ENCODE data around the gene RNF4.

The RNF4 gene

GRCh38 chr4:2437475-2438215, 31.3 kb upstream of the RNF4 start:
- DNase-seq (ENCODE audit: low read depth), result no peak

DNA sequence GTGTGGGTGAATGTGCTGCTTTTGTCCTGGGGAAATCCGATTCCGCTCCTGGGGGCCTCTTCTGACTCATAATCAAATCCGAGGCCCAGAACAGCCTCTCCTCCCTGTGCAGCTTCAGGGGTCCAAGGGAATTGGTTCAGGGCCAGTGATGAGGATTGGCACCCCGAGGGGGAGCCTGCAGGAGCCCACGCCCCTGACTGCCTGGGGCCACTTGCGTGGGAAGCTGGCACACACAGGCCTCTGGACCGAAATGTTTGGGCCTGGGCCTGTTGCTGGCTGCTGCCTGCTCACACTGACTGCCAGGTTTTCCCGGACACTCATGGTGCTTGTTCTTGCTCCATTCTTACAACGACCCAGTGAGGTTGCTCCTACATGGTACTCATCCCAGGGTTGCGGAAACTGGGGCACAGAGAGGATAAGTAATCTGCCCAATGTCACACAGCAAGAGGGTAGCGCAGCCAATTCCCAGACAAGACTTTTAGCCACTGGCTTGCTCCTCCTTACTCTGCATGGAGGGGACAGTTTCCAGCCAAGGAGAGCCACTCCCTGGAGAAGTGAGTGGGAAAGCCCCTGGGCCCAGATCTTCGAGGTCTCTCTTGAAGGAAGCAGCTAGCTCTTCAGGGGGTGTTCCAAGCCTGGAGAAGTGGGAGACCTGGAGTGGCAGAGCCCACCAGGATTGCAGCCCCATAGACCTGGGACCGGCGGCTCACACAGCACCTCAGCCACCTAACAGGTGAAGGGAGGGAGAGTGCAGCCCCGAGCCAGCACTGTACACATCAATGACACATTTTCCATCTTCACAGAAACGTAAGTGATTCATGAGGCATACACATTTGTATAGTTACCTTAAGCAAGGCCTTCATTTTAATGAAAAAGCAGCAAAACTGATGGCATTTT, 29.8 kb upstream of the RNF4 start:
- DNase-seq (ENCODE audit: low read depth), result no peak

GRCh38 chr4:2441393-2442174, 27.3 kb upstream of the RNF4 start:
- peak; percentile 38 for DNase-seq (ENCODE audit: low read depth)

DNA sequence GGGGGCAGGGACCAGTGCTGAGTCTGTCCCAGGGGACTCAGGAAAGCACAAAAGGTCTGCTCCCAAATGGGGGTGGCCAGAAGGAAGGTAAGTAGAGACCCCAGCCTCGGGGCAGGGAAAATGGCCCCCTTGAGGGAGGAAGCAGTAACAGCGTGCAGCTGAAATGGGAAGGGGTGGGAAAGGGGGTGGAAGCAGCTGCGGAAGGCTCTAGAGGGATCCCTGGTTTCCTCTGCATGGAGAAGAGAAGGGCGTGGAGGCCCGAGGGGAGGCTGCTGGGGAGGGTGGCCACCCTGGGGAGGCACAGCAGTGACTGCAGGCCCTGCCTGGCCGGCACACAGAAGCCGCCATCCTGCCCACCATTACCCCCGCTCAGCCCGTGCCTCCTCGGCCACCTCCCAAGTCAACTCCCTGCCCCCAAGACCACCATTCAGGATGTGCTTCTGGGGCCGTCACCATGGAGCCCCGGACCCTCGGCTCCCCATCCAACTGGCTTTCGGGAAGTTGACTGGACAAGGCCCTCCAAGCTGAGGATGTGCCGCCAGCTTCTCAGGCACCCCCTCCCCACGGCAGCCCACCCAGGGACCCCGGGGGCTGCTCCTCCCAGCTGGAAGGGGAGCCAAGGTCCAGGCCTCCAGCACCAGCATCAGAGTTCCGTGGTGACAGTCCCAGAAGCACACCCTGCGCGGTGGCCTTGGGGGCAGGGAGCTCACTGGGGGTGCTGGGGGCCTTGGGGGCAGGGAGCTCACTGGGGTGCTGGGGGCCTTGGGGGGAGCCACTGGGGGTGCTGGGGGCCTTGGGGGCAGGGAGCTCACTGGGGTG, 26.5 kb upstream of the RNF4 start:
- DNase-seq (ENCODE audit: low read depth), result no peak

GRCh38 chr4:2443061-2443730, 25.7 kb upstream of the RNF4 start:
- DNase-seq (ENCODE audit: low read depth), result no peak

GRCh38 chr4:2443956-2444740, 24.8 kb upstream of the RNF4 start:
- DNase-seq (ENCODE audit: low read depth), result no peak

DNA sequence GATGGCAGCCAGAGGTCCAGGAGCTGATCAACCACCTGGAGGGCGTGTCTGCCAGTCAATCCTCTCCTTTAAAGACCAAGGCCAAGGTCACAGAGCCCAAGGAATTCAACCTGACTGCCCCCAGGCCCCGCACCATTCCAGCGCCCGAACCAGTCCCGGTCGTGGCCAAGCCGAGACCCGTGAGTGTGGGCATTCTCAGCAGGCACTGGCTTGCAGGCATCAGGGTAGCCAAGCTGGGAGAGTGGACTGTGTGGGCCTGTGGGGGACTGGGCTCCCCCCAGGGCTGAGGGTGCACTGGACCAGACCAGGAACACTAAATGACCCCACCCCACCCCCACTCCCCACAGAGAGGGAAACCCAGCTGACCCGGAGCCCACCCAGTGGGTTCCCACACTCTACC, 23.8 kb upstream of the RNF4 start:
- DNase-seq (ENCODE audit: low read depth), result no peak

DNA sequence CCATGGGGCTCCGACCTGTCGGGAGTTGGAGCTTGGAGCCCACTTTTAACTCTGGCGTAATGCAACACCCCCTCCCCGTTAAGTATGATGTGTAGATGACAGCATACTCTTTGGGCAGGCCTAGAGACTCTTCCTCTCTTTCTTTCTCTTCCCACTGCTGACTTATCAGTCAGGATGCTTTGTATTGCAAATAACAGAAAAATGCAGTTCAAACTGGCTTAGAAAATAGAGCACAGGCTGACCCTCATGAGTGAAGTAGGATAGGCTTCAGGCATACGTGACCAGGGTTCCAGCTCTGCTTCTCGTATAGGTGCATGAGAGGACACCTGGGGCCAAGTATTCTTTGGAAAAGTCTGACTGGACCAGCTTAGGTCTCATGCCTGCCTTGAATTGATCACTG, 23.3 kb upstream of the RNF4 start:
- DNase-seq (ENCODE audit: low read depth), result no peak

- no peak for DNase-seq (ENCODE audit: low read depth)
Observed at GRCh38 chr4:2446656-2447564, 22.0 kb upstream of the RNF4 start.

DNA sequence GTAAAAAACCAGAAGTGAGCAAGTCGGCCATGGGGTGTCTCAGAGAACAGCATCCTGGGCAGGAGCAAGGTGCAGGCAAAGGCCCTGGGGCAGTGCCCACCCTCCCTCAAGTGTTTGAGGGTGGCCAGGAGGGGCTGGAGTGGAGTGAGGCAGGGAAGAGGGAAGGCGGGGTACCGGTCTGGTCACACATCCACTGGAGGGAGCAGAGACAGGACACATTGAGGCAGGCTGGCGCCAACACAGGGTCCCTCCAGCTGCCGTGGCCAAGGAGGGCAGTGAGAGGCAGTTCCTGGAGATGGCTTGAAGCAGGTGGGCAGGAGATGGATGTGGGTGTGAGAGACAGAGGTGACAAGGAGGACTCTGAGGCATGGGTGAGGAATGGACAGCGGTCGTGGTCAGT, 20.3 kb upstream of the RNF4 start:
- no peak for DNase-seq (ENCODE audit: low read depth)

GRCh38 chr4:2449051-2449450, 19.9 kb upstream of the RNF4 start:
- DNase-seq (ENCODE audit: low read depth), result no peak

DNA sequence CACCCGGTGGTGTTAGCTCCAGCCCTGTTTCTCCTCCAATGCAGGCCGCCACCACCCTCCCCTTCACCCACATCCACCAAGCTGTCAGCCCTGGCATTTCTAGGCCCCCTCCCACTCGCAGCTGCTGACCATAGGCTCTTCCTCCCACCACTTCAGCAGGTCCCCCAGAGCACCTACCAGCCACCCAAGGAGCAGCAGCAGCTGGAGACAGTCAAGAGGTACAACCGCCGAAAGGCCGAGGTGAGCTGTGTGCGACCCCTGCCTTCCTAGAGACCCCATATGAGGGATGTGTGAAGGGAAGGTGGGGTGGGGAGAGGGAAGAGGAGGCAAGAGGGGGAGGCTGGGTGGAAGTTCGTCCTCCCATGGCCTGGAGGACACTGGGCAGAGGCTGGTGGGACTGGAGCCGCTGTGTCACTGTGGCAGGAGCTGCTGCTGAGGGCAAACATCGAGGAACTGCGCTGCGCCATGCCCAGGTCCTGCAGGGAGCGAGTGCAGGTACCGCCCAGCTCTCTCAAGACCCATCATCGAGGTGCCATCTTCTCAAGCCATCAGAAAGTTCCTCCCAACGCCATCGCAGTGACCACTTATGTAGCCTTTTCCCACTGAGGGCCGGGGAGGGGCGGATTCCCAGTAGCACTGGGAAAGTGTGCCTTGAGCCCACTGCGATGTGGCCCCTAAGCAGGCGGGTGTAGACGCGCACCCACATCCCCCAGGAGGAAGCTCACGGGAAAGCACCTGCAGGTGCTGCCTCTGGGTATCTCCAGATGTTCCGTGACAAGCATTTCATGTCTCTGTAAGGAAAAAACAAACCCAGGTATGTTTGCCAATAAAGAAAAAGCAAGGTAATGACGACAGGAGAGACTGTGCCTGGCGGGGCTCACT, 19.2 kb upstream of the RNF4 start:
- DNase-seq (ENCODE audit: low read depth), result no peak

DNA sequence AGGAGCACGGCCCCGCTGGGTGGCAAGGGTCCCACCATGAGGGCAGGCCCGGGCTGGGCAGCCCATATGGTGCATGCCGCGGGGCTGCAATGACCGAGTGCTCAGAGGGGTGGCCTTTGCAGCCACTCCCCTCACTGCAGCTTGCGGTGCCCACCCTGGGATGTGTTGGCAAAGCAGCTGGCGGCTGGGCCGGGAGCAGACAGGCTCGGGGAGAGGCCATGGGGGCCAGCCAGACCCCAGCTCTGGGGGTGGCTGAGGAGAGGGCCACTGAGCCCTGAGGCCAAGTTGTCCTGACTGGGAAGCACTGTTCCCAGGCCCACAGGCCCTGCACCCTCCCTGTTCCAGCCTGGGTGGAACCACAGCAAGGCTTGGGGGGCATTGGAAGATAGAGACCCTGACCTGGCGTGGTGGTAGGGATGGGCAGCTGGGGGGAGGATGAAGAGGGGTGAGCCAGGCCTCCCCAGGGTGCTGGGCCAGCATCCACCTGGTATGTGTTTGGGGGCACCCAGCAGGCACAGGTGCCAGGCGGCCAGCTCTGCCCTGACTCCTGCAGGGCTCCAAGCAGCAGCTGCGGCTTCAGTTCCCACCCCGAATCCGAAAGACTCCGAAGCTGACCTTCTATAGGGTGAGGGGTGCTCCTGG, 18.4 kb upstream of the RNF4 start:
- no peak for DNase-seq (ENCODE audit: low read depth)

DNA sequence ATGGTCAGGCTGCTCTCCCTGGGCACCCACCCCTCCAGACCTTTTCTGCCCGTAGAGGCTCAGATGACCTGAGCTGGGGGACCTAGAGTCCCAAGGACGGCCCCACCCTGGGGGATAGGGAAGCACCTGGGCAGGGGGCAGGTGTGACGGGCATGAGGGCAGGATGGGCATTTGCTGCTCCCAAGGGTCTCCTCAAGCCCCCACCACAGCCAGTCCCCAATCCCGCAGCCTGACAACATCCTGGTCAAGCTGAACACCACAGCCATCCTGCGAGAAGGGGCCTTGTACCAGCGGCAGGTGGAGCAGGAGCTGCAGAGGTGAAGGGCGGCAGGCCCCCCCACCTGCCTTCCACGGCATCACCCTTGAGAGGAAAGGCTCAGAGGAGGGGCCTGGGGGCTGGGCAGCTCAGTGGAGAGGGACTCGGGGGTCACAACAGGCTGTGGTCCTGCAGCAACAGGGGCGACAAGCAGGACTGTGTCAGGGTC, 17.8 kb upstream of the RNF4 start:
- no peak for DNase-seq (ENCODE audit: low read depth)

GRCh38 chr4:2451821-2452785, 16.8 kb upstream of the RNF4 start:
- no peak for DNase-seq (ENCODE audit: low read depth)

Measured in T-helper 22 cell (primary cell).